AG08396 (cell line): ENCODE results near the gene MS4A5.

Experiments used
- DNase-seq: peaks from one replicate; pipeline ENCODE4 v3.0.0; 2012; ENCODE audit warnings: low spot score, mixed read lengths

Gene MS4A5

GRCh38 chr11:60482361-60482760, 53.0 kb downstream of the MS4A5 start:
- DNase-seq: no peak

GRCh38 chr11:60485987-60486386, 56.6 kb downstream of the MS4A5 start:
- no peak for DNase-seq

- DNase-seq: no peak
Measured at GRCh38 chr11:60492488-60493009, 63.2 kb downstream of the MS4A5 start, which contains the start of gene MS4A12. Gene MS4A12, plus strand, starts transcription at chr11:60492778. Its CDS starts 4,541 bp downstream, at chr11:60497319.

GRCh38 chr11:60493454-60493853, 64.1 kb downstream of the MS4A5 start:
- DNase-seq: no peak
